Measurements from ENCODE around the gene ERC1.

Gene ERC1

DNA sequence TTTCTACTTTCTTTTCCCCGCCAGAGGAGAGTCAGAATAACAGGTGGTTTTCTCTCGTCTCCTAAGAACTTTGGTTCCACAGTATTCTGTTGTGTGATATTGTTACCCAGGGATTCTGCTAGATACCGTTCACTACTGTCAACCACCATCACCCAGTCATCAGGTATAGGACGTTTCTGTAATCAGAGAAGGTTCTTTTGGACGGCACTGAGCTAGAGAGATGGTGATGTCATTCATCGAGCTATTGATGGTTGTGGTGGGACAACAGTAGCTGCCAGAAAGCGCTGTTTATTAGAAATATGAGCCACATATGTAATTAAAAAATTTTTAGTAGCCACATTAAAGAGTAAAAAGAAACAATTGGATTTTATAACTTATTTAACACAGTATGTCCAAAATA is 17.0 kb downstream of the ERC1 start:
- no peak overlapping the region for H3K4me3 ChIP-seq (replicated peaks; ENCODE audit: insufficient read depth, low read length)
- TF ChIP-seq GABPA (IDR thresholded peaks at IDR 0.05; ENCODE audit: low read depth) (no peak), POLR2AphosphoS5 (IDR thresholded peaks at IDR 0.05; ENCODE audit: low read depth) (no peak), SPI1 (IDR thresholded peaks at IDR 0.05; ENCODE audit: borderline replicate concordance, low read depth) (no peak), REST (IDR thresholded peaks at IDR 0.05; ENCODE audit: insufficient replicate concordance, low read depth) (no peak)
- TF ChIP-seq, protein P1, sequence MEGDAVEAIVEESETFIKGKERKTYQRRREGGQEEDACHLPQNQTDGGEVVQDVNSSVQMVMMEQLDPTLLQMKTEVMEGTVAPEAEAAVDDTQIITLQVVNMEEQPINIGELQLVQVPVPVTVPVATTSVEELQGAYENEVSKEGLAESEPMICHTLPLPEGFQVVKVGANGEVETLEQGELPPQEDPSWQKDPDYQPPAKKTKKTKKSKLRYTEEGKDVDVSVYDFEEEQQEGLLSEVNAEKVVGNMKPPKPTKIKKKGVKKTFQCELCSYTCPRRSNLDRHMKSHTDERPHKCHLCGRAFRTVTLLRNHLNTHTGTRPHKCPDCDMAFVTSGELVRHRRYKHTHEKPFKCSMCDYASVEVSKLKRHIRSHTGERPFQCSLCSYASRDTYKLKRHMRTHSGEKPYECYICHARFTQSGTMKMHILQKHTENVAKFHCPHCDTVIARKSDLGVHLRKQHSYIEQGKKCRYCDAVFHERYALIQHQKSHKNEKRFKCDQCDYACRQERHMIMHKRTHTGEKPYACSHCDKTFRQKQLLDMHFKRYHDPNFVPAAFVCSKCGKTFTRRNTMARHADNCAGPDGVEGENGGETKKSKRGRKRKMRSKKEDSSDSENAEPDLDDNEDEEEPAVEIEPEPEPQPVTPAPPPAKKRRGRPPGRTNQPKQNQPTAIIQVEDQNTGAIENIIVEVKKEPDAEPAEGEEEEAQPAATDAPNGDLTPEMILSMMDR (IDR thresholded peaks at IDR 0.05; ENCODE audit: insufficient read depth, low read length), result no peak

GRCh38 chr12:1011091-1011490 is 20.1 kb downstream of the ERC1 start:
- Histone ChIP-seq H3K27me3 (ENCODE audit: insufficient read depth, poor library complexity, severe bottlenecking) (no peaks in the 10 kb centered on the region), H3K27ac (replicated peaks) (no peak overlapping the region), H3K4me3 (replicated peaks; ENCODE audit: insufficient read depth, low read length) (no peak overlapping the region)
- DNase-seq (ENCODE audit: low read depth in 1 of 2, low spot score in 1 of 2), result no peak
- TF ChIP-seq, protein P1 (IDR thresholded peaks at IDR 0.05; ENCODE audit: insufficient read depth, low read length), result no peak
- TF ChIP-seq REST (IDR thresholded peaks at IDR 0.05; ENCODE audit: insufficient replicate concordance, low read depth), result no peak
- TF ChIP-seq GABPA (IDR thresholded peaks at IDR 0.05; ENCODE audit: low read depth), result no peak
- TF ChIP-seq POLR2AphosphoS5 (IDR thresholded peaks at IDR 0.05; ENCODE audit: low read depth), result no peak
- TF ChIP-seq SPI1 (IDR thresholded peaks at IDR 0.05; ENCODE audit: borderline replicate concordance, low read depth), result no peak

More for the DNA sequence above, 17.0 kb downstream of the ERC1 start:
- Histone ChIP-seq H3K27me3 (ENCODE audit: insufficient read depth, poor library complexity, severe bottlenecking) (no peaks in the 10 kb centered on the region), H3K27ac (replicated peaks) (no peak overlapping the region)
- DNase-seq (ENCODE audit: low read depth in 1 of 2, low spot score in 1 of 2), result no peak

GRCh38 chr12:1013618-1014489 is 22.8 kb downstream of the ERC1 start:
- no peak overlapping the region for H3K27ac ChIP-seq (replicated peaks)
- H3K4me3 ChIP-seq (replicated peaks; ENCODE audit: insufficient read depth, low read length), result no peak overlapping the region
- TF ChIP-seq, protein P1 (IDR thresholded peaks at IDR 0.05; ENCODE audit: insufficient read depth, low read length), result no peak
- TF ChIP-seq POLR2AphosphoS5 (IDR thresholded peaks at IDR 0.05; ENCODE audit: low read depth) (no peak), REST (IDR thresholded peaks at IDR 0.05; ENCODE audit: insufficient replicate concordance, low read depth) (no peak), SPI1 (IDR thresholded peaks at IDR 0.05; ENCODE audit: borderline replicate concordance, low read depth) (no peak), GABPA (IDR thresholded peaks at IDR 0.05; ENCODE audit: low read depth) (no peak)
- DNase-seq (ENCODE audit: low read depth in 1 of 2, low spot score in 1 of 2), result no peak
- no peaks in the 10 kb centered on the region for H3K27me3 ChIP-seq (ENCODE audit: insufficient read depth, poor library complexity, severe bottlenecking)
